GM21529 (cell line): ENCODE measurements around the gene PLEKHA7.
A peak's percentile ranks its signal among the peaks of the same experiment; 100 is the strongest.
"Not testable (repeated sequence)": the region's sequence is repeated elsewhere in the genome, so short reads cannot be mapped to it uniquely, and the experiment has no call there.

Experiments
- ATAC-seq: cut with Tn5 transposase; IDR thresholded peaks from one replicate; pipeline ENCODE4 v1.9.1; 2021; ENCODE audit not compliant: unreplicated experiment

Gene PLEKHA7

DNA sequence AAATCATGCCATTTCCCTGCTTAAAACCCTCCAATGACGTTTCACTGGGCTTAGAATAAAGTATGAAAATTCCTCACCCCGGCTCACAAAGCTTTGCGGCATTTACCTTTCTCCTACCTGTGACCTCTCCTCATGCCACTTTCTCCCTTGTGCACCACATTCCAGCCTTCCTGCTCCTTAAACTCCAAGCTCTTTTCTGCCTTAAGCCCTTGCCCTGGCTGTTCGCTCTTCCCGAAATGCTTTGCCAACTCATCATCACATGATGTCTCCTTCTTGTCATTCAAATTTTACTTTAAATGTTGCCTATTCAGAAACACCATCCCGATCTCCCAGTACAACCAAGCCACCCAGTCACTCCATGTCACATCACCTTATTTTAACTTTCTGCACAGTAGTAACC, 2.0 kb downstream of the PLEKHA7 start:
- ATAC-seq = no peak

DNA sequence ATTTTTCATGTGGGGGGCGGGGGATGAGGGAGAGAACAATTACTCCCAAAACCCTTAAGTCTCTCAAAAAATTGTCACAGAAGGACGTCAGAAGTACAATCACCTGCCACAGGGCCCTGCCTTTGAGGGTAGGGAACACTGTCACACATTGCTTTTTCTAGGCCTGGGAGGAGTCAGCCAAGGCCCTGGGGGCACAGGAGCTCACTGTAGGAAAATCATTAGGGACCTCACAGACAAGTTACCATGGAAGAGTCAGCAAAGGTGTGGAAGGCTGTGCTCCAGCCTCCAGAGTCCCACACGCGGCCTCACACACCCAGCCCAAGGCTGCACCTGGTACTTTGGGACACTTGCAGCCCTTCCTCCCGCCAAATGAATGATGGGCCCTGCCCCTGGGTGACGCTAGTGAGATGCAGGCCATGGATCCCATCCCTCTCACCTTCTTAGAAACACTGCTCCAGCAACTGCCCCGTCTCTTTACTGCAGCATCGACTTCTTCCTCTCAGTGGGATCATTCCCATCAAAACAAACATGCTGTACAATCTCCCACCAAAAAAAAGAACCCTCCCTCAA, 3.3 kb downstream of the PLEKHA7 start:
- ATAC-seq = no peak

DNA sequence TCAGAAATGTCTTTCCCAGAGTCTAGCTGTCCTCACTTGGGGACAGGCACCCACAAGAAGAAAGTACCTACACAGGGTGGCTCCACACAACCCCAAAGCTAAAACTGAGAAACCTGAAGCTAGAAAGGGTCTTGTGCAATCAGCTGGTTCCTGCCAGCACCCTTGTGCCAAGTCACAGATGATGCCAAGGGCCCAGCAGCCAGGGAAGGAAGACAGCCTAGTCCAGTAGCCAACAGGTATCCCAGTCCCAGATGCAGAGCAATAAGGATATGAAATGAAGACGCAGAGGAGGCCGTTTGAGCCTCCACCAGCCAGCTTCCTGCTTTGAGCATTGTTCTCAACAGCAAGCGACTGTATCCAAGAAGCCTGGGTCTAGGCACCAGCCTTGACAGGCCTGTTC, 6.1 kb downstream of the PLEKHA7 start:
- no peak for ATAC-seq

DNA sequence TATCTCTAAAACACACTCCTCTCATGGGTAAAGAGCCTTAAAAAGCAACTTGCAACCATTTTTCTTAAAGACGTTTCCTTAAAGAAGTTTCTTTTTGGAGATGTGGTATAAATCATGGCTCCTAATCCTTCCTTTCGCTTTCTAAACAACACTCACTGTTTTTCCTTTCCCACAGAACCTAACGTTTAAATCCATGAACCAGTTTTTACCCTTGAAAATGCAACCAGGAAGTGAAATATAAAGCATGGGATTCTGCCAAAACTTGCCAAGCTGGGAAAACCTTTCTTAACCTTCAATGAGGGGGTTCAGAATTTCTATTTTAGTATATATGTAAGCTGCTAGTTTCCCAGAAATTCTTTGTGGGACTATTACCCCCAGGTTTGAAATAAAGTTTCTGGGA, 8.6 kb downstream of the PLEKHA7 start:
- ATAC-seq = no peak

DNA sequence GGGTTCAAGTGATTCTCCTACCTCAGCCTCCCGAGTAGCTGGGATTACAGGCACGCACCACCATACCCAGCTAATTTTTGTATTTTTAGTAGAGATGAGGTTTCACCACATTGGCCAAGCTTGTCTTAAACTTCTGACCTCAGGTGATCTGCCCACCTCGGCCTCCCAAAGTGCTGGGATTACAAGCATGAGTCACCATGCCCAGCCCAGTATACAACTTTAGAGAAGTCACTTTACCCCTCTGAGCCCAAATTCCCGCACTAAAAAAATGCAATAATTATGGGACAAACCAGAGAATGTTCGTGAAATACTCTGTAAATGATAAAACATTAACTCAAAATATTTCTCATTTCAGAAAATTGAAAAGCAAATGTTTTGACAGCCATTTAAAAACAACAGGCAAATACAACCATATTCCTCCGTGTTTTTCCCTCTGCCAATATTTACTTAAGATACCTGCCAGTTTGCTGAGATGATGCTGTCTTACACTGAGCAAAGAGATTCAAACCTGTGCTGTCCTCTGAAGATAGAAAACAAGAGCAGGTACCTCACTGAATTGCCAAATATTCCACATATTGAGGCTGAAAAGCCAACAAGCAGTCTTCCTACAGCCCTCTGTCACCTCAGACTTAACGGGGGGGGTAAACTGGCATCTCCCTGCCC, 9.6 kb downstream of the PLEKHA7 start:
- ATAC-seq = no peak

DNA sequence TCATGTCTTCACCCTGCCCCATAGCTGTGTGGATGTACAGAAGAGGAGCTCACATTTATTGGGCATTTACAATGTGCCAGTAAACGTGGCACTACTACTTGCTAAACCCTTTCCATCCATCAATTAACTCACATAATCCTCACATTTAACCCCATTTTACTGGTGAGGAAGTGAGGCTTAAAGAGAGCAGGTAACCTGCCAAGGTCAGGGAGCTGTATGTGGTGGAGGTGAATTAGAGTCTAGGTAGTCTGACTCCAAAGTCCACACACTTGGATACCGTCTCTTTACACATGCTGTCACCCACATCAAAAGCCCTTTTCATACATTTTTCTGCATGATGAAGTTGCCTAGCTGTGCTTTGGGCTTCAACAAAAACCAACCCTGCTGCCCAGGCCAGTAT, 10.8 kb downstream of the PLEKHA7 start:
- ATAC-seq = no peak

DNA sequence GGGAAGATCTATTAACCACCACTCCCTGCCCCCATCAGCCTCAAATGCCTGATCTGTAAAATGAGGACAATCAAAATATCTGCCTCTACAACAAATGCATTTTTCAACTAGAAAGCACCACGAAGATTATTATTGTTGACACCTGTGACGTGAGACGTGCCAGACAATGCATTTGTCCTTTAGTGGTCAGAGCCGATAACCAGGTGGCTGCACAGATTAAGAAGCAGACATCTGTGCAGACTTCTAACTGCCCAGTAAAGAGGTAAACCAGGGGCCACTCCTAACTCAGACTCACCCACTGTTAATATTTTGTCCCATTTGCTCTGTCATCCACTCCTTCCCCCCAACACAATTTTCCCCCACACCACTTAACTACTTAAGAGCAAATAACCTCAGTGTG, 11.7 kb downstream of the PLEKHA7 start:
- ATAC-seq = no peak

DNA sequence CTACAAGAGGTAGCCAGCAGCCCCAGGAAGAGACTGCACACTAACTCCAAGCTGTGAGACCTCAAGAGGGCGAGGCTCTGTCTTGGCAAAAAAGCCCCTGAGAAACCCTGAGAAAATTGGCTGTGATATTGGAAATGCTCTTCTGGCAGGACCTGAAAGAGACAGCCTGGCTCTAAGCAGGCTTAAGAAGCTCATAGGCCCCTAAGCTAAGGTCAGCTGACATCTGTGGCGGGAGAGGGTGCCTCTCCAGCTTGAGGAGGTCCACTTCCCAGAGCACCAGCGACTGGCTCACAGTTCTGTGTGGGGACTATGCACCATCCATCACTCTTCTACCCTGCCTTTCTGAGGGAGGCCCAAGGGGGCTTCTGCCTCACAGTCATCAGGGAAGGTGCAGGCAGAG, 12.4 kb downstream of the PLEKHA7 start:
- no peak for ATAC-seq

DNA sequence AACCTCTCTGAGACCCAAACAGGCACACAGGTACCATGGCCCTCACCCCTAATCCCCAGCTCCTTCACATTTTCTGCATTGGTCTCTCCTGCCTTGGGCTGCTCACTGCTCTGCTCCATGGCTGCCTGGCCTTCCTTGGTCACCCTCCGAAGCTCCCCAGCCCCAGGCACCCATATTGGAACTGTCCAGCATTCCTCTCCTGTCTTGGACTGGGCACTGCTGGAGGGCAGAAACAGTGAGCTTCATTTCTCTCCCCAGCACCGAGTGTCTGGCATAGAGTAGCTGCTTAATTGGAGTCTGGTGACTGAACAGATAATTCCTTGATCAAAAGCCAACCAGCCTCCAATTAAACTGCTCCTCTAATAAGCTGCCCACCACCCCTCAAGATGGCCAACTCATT, 13.2 kb downstream of the PLEKHA7 start:
- ATAC-seq = no peak

DNA sequence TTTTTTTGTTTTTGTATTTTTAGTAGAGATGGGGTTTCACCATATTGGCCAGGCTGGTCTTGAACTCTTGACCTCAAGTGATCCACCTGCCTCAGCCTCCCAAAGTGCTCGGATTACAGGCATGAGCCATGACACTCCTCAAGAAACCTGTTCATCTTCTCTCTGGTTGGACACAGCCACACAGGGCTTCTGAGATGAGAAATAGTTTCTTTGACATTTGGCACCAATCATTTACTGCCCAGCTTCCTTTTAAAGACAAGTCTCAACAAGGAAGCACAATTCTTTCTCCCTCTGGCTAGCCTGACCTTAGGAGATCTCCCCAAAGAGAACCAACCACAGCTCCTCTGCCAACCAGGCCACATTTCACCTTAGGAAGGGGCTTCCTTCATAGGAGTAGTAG, 14.0 kb downstream of the PLEKHA7 start:
- not testable (repeated sequence) for ATAC-seq

DNA sequence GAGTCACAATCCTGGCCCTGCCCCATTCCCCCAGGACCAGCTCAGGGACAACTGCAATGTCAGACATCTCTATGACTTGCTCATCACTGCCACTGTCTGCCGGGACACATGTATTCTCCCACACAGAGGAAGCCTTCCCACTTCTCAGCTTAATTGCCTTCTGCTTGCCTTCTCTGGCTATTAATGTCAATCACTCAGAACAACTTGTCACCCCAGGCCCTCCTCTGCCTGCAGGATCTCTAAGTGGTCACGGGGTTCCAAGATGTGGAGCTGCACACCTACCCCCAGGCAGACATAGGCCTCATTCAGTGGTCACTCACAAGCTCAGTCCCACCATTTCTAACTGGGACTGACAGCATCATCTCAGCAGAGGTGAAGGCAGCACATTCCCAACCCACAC, 15.1 kb downstream of the PLEKHA7 start:
- ATAC-seq = no peak

DNA sequence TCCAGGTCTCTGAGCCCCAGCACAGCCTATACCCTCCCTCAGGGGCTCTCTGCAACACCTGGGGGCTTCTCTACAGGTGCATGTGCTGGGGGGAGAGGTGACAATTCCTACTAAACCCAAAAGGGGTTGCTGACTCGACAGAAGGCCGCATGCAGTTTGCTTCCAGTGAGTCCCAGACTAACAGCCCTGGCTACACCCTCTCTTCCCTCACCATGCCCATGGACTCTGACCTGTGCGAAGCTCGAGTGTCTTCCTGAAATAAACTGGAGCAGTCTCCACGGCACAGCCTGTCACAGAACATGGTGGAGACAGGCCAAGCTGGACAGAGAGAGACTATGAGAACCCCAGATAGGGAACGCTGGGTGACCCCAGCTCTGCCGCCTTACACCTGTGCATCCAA, 16.6 kb downstream of the PLEKHA7 start:
- ATAC-seq = no peak

DNA sequence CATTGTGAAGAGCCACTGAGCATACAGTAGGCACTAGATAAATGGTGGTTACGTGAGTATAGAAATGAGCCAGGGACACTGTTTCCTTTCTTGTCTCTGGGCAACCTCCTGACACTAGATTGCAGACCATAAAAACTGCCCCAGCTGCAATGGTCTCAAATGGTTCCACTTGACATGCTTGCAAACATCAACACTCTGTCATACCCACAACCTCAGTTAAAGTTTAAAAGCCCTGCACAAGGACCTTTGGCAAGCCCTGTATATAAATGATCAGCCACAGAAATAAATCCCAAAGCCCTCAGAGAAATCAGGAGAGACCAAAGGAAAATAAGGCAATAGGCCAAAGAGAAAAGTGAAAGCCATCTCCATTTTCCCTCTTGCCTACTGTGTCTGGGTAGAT, 20.7 kb downstream of the PLEKHA7 start:
- ATAC-seq = no peak

DNA sequence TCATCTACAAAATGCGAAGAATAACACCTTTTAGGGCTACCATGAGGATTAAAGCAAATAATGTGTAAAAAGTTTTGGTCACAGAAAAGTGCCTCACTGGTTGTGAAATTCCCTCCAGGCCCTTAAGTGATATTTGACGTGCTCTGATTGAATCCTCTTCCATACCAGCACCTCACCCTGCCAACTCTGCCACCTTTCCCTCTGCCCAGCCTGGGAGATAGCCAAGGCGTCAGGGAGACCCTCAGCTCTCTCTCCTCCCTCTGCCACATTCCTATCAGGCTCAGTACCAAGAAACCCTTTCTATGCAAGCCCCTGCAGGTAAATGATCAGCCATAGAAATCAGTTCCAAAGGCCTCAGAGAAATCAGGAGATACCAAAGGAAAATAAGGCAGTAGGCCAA, 21.4 kb downstream of the PLEKHA7 start:
- ATAC-seq = no peak

DNA sequence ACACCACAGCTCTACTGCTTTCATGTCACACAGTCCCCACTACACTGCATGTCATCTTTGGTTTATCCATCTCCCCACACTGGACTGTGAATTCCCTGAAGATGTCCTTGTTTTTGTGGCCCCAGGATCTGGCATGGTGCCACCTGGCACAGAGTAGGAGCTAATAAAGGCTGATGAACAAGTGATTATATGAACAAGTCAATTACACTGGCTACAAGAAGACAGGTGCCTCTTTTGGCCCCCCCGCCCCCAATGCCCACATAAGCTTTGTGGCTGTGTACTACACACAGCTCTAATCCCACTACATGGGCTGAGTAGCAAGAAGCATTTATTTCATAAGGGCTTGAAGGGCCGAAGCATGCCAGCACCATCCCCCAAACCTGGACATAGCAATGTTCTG, 24.7 kb downstream of the PLEKHA7 start:
- ATAC-seq = no peak

DNA sequence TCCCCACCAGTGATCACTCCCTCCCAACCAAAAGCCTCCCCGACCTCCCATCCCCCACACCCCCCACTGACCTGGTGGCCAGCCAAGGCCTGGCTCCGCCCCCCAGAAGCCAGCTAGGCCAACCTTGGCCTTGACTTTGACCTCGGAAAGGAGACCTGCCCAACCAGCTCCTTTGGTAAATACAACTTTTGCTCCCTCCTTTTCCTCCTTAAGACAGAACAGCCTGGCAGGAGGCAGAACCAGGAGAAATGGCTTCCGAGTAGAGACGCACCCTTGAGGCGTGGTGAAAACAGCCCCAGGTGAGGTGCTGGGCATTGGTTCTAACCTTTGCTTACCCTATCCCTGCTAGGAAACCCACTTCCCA, 27.0 kb downstream of the PLEKHA7 start:
- no peak for ATAC-seq

DNA sequence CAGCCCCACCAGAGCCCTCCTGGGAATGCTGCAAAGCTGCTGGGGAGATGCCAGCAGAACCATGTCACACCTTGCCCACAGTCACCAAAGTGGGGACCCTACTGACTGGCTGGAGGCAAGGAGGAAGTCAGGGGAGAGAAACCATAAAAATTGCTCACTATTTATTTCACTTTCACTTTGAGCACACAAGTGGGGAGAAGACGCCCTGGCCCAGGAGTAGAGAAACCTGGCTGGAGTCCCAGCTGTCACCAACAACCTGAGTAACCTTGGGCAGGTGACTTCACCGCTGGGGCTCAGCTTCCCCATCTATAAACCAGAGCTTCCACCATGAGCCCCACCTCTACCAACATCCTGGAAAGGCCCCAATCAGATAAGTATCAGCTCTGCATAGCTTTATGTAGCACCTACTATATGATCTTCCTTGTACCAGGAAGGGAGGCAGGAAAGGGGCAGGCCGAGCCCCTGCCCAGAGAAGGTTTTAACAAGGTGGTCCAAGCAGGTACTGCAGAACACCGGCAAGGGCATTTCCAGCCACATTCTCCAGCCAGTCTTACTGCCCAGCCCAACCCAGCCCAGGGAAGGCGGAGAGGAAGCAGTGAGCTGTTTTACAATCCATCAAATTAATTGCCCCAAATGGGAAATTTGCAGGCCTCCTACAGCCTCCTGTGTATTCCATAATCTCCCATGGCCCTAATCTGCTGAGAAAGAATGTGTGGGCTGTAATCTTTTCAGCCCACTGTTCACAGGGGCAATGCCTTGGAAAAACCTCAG, 27.6 kb downstream of the PLEKHA7 start:
- peak; percentile 96 for ATAC-seq

DNA sequence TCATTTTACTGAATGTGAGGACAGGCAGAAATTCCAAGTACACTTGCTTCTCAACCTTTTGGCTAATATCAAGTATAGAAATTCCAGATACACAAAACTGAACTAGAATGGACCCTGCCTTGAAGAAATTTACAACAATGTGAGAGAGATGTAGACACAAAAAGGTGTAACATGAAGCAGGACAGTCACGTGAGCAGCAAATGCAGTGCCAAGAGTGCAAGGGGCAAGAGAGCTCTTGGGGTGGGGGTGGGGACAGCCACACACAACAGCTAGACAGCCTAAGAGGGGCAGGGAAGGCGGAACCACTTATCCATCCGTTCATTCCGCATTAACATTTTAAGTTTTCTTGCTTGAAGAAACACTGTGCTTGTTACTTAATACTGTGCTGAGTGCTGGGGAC, 28.9 kb downstream of the PLEKHA7 start:
- ATAC-seq = no peak

DNA sequence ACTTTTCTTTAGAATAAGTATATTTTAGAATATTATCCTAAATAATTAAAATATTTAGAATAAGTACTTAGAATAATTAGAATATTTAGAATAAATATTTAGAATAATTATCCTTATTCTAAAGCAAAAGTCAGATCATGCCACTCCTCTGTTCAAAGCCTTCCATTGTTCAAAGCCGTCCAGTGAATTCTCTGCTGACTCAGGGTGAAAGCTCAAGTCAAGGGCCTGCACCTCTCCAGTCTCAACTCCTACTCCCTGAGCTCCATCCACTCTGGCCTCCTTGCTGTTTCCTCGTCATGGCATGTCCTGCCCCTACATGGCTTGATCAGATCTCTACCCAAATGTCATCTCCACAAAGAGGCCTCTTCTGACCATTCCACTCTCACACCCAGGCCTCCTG, 30.0 kb downstream of the PLEKHA7 start:
- ATAC-seq = no peak

DNA sequence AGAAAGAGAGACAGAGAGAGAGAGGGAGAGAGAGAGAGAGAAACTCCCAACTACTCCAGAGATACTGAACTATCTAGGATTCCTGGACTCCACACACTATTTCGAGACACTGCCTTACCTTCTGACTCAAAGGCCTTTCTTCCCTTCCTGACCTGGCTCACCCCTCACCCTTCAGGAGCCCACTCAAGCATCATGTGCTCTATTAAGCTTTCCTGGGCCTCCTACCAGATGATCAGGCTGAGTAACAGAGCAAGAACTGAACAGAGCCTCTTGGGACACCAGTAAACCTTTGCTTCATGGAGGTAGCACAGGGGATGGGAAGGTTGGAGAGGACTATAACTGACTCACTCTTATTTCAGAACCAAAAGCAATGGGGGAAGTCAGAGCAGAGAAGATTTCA, 31.4 kb downstream of the PLEKHA7 start:
- ATAC-seq = no peak

DNA sequence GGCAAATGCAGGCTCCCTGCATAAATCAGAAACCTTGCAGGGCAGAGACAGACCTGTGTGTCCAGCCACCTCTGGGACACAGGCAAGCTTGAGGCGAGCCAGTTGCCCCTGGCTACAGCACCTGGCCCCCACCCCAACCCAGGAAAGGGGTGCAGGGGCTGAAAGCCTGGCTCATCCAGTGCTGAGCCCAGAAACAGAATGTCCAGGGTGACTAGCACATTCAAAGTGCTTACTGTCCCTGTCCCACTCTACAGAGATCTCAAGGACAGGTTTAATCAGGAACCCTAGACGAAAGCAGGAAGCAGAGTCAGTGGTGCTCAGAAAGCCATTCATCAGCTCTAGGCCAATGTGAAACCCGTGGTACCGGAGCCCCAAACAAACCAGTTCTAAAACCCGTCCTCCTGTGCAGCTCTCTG, 31.9 kb downstream of the PLEKHA7 start:
- ATAC-seq = no peak

DNA sequence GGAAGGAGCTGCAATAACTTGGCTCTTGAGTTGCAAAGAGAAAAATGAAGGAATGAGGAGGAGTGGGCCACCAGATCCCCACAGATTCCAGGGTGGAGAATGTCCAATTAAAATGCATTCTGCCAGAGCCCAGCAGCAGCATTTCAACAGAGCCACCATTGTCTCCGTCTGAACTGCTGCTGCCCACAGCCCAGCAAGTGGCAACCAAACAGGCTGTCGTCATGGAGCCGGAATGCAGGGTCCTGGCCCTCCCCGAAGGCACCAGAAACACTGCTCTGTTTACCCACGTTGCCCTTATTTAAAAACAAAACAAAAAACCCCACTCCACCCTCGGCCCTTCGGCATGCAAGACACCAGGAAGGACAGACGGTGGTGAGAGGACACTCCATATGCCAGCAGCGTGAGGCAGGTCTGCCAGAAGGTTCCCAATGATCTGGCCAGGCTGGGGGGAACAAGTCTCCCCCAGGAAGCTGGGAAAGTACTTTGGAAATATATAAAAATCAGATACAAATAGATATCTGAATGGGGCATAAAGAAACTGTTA, 32.5 kb downstream of the PLEKHA7 start:
- ATAC-seq = no peak
